Loucy (cell line): ENCODE measurements around the gene CENPC.

Source experiments
- H2AFZ ChIP-seq: fragments of 200-600 bp; sonication (generic); 2 replicates; pipeline ENCODE4 v1.6.0; 2016; ENCODE audit warnings: antibody characterized with exemption, mild to moderate bottlenecking, low read length, moderate library complexity
- H3F3A ChIP-seq: fragments of 200-600 bp; 2 replicates; pipeline ENCODE4 v1.6.0; 2016; ENCODE audit warnings: antibody characterized with exemption, low read depth, mild to moderate bottlenecking
- H3K27me3 ChIP-seq: fragments of 200-600 bp; sonication (generic); 2 replicates; pipeline ENCODE4 v1.6.1; 2014; ENCODE audit warnings: low read length, mild to moderate bottlenecking; ENCODE audit not compliant: insufficient read depth, poor library complexity, severe bottlenecking
- H3K36me3 ChIP-seq: fragments of 200-600 bp; sonication (generic); 2 replicates; pipeline ENCODE4 v1.6.1; 2016; ENCODE audit warnings: low read length; ENCODE audit not compliant: insufficient read depth
- H3K4me1 ChIP-seq: fragments of 200-600 bp; sonication (generic); 2 replicates; pipeline ENCODE4 v1.5.1; 2014; ENCODE audit warnings: low read length, mild to moderate bottlenecking; ENCODE audit not compliant: insufficient read depth, poor library complexity, severe bottlenecking
- H3K4me2 ChIP-seq: fragments of 200-600 bp; sonication (generic); 2 replicates; pipeline ENCODE4 v1.6.0; 2014; ENCODE audit warnings: antibody characterized with exemption, low read length, low read depth, mild to moderate bottlenecking; ENCODE audit not compliant: poor library complexity, severe bottlenecking
- H3K4me3 ChIP-seq: fragments of 200-600 bp; sonication (generic); 2 replicates; pipeline ENCODE4 v1.5.1; 2014; ENCODE audit warnings: low read length, mild to moderate bottlenecking, mixed read lengths; ENCODE audit not compliant: poor library complexity, severe bottlenecking
- H3K79me2 ChIP-seq: fragments of 200-600 bp; sonication (generic); 2 replicates; pipeline ENCODE4 v1.6.1; 2014; ENCODE audit warnings: low read length; ENCODE audit not compliant: insufficient read depth
- H3K9ac ChIP-seq: fragments of 200-600 bp; sonication (generic); 2 replicates; pipeline ENCODE4 v1.6.0; 2014; ENCODE audit warnings: mild to moderate bottlenecking, low read depth, low read length, moderate library complexity; ENCODE audit not compliant: poor library complexity, severe bottlenecking
- H3K9me2 ChIP-seq: fragments of 200-600 bp; sonication (generic); replicated peaks from 2 replicates; pipeline ENCODE4 v1.6.1; 2016; ENCODE audit warnings: low read depth, low read length, mixed read lengths
- H3K9me3 ChIP-seq: fragments of 200-600 bp; sonication (generic); 2 replicates; pipeline ENCODE4 v1.6.1; 2014; ENCODE audit warnings: mild to moderate bottlenecking, antibody characterized with exemption, low read length, low read depth; ENCODE audit not compliant: insufficient read depth
- H4K20me1 ChIP-seq: fragments of 200-600 bp; sonication (generic); 2 replicates; pipeline ENCODE4 v1.6.0; 2014; ENCODE audit warnings: antibody characterized with exemption, low read length, mild to moderate bottlenecking; ENCODE audit not compliant: insufficient read depth, poor library complexity, severe bottlenecking
- EZH2phosphoT487 ChIP-seq: fragments of 200-600 bp; IDR thresholded peaks from 2 replicates; pipeline ENCODE4 v1.6.1; 2018; ENCODE audit warnings: antibody characterized with exemption, mild to moderate bottlenecking, moderate library complexity, borderline replicate concordance
- TF ChIP-seq, protein P1 (sequence below): fragments of 200-600 bp; sonication (generic); conservative IDR thresholded peaks from 2 replicates; pipeline ENCODE4 v1.5.1; 2014; ENCODE audit warnings: mild to moderate bottlenecking, antibody characterized with exemption, low read length

The CENPC gene

DNA sequence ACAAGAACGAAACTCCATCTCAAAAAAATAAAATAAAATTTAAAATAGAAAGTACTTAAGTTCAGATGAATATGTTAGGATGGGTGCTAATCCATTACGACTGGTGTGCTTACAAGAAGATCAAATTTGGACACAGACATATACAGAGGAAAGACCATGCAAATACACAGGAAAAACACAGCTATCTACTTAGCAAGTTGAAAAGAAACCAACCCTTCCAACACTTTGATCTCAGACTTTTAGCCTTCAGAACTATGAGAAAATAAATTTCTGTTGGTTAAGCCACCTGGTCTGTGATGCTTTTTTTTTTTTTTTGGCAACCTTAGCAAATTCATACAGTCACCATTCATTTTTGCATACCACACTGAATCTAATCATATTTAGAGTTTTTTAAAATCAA lies 116.5 kb downstream of the CENPC start:
- H3K4me2 ChIP-seq: peak overlapping the region; percentile 15
- H3K9me3 ChIP-seq: no peaks in the 10 kb centered on the region
- H3K27me3 ChIP-seq: no peaks in the 10 kb centered on the region
- H3K79me2 ChIP-seq: no peaks in the 10 kb centered on the region
- no peaks in the 10 kb centered on the region for H3K9me2 ChIP-seq
- no peaks in the 10 kb centered on the region for H3F3A ChIP-seq
- no peak overlapping the region for H3K9ac ChIP-seq
- H3K36me3 ChIP-seq: no peaks in the 10 kb centered on the region
- H3K4me3 ChIP-seq: no peak overlapping the region
- H3K4me1 ChIP-seq: peaks cover 12% of the 10 kb centered on the region
- no peak overlapping the region for H2AFZ ChIP-seq
- H4K20me1 ChIP-seq: no peaks in the 10 kb centered on the region
- no peak for TF ChIP-seq EZH2phosphoT487
- TF ChIP-seq, protein P1, sequence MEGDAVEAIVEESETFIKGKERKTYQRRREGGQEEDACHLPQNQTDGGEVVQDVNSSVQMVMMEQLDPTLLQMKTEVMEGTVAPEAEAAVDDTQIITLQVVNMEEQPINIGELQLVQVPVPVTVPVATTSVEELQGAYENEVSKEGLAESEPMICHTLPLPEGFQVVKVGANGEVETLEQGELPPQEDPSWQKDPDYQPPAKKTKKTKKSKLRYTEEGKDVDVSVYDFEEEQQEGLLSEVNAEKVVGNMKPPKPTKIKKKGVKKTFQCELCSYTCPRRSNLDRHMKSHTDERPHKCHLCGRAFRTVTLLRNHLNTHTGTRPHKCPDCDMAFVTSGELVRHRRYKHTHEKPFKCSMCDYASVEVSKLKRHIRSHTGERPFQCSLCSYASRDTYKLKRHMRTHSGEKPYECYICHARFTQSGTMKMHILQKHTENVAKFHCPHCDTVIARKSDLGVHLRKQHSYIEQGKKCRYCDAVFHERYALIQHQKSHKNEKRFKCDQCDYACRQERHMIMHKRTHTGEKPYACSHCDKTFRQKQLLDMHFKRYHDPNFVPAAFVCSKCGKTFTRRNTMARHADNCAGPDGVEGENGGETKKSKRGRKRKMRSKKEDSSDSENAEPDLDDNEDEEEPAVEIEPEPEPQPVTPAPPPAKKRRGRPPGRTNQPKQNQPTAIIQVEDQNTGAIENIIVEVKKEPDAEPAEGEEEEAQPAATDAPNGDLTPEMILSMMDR: no peak
